Kidney (tissue), 14 donors: ENCODE results near the gene DHRS3. TPM values are rescaled to one million over a fixed set of nuclear protein-coding genes. Genes with fewer than 3 reads are reported as not detected.
"Not testable (repeated sequence)": the region's sequence is repeated elsewhere in the genome, so short reads cannot be mapped to it uniquely, and the experiment has no call there.

ENCODE experiments used
- DNase-seq, 5 donors: peaks; one replicate each; pipeline ENCODE4 v3.0.0-alpha.2; 2013 to 2020
- FAIRE-seq: peaks from 2 replicates; lab custom pipeline; 2012; peaks lifted over from hg19 to GRCh38; lab: Jason Lieb, UNC
- H3K27ac ChIP-seq, 2 donors: one replicate each; pipeline ENCODE4 v1.7.0; 2013; ENCODE audit warnings: low read depth in 2 of 2, low read length in 2 of 2, inconsistent platforms in 1 of 2
- H3K27me3 ChIP-seq: one replicate; pipeline ENCODE4 v1.7.1; 2013; ENCODE audit warnings: low read length, inconsistent platforms; ENCODE audit not compliant: control insufficient read depth, insufficient read depth
- H3K36me3 ChIP-seq, 3 donors: one replicate each; pipeline versions ENCODE4 v1.7.0 to v1.7.1; 2013; ENCODE audit warnings: low read length in 3 of 3, control low read depth in 1 of 3, inconsistent platforms in 1 of 3; ENCODE audit not compliant: insufficient read depth in 3 of 3, control insufficient read depth in 2 of 3
- H3K4me1 ChIP-seq, 3 donors: one replicate each; pipeline versions ENCODE4 v1.7.0 to v1.7.1; 2013; ENCODE audit warnings: low read length in 3 of 3, inconsistent platforms in 1 of 3, low read depth in 1 of 3; ENCODE audit not compliant: control insufficient read depth in 2 of 3, insufficient read depth in 2 of 3
- H3K4me3 ChIP-seq, 3 donors: one replicate each; pipeline versions ENCODE4 v1.7.0 to v1.8.1; 2013; ENCODE audit warnings: low read length in 3 of 3, control low read depth in 1 of 3, inconsistent platforms in 1 of 3
- H3K9ac ChIP-seq, 3 donors: one replicate each; pipeline versions ENCODE4 v1.7.0 to v1.7.1; 2013; ENCODE audit warnings: low read length in 3 of 3, control low read depth in 1 of 3, inconsistent platforms in 1 of 3
- H3K9me3 ChIP-seq, 3 donors: one replicate each; pipeline versions ENCODE4 v1.7.0 to v1.7.1; 2013; ENCODE audit warnings: low read length in 3 of 3, control low read depth in 1 of 3, inconsistent platforms in 1 of 3; ENCODE audit not compliant: control insufficient read depth in 2 of 3, insufficient read depth in 1 of 3
- CTCF ChIP-seq: IDR thresholded peaks from 3 replicates; pipeline ENCODE4 v1.5.1; 2012; ENCODE audit warnings: mild to moderate bottlenecking, moderate library complexity, borderline replicate concordance; ENCODE audit not compliant: insufficient read depth; ENCODE audit errors: extremely low read depth
- intact Hi-C: fragments of 100-400 bp; cut with DNase I; formaldehyde crosslinking; loops from one replicate; pipeline ENCODE4 v1.11.1; 2022
- polyA plus RNA-seq: library from polyadenylated mRNA; stranded (reverse); fragments of 350-450 nt; fragmentation: Illumina TruSeq; extraction: RNeasy Lipid Tissue Mini Kit (QIAGEN cat#74804); gene quantifications from one replicate; pipeline ENCODE4 v1.2.3, GENCODE V29; 2014; ENCODE audit warnings: low read depth, low replicate concordance; ENCODE audit not compliant: insufficient read depth
- total RNA-seq: library from RNA; stranded (reverse); fragmentation: NEBNext Ultra II Directional; extraction: Animal tissue kit (Norgen Biotek cat#: 25700); gene quantifications from one replicate; pipeline ENCODE4 v1.2.1, GENCODE V29; 2021
- donor health status: control.
- donor health status: control.
- donor health status: control.
- donor health status: control.
- donor health status: control.
- donor health status: DM: yes; HTN: yes; CAD: no.
- donor health status: Normal renal cell carcinoma (clear cell type).

The DHRS3 gene
- total and polyA plus RNA-seq, 2 donors from 2014 or later: 44.8 to 97.1 TPM

GRCh38 chr1:12565966-12566352, 52.1 kb downstream of the DHRS3 start:
- Histone ChIP-seq H3K27me3 (no peaks in the 10 kb centered on the region), H3K4me1 (peaks cover 0 to 2% (median 0%) of the 10 kb centered on the region in 3 donors), H3K4me3 (no peak overlapping the region), H3K27ac (no peak overlapping the region), H3K36me3 (peaks cover 2 to 29% (median 9%) of the 10 kb centered on the region in 3 donors), H3K9ac (no peak overlapping the region), H3K9me3 (peaks cover 0 to 7% (median 2%) of the 10 kb centered on the region in 3 donors)
- no peak for FAIRE-seq
- intact Hi-C loops: no loop called here
- peak in 2 of 5 donors; percentile 33 to 60 for DNase-seq
- no peak for TF ChIP-seq CTCF

DNA sequence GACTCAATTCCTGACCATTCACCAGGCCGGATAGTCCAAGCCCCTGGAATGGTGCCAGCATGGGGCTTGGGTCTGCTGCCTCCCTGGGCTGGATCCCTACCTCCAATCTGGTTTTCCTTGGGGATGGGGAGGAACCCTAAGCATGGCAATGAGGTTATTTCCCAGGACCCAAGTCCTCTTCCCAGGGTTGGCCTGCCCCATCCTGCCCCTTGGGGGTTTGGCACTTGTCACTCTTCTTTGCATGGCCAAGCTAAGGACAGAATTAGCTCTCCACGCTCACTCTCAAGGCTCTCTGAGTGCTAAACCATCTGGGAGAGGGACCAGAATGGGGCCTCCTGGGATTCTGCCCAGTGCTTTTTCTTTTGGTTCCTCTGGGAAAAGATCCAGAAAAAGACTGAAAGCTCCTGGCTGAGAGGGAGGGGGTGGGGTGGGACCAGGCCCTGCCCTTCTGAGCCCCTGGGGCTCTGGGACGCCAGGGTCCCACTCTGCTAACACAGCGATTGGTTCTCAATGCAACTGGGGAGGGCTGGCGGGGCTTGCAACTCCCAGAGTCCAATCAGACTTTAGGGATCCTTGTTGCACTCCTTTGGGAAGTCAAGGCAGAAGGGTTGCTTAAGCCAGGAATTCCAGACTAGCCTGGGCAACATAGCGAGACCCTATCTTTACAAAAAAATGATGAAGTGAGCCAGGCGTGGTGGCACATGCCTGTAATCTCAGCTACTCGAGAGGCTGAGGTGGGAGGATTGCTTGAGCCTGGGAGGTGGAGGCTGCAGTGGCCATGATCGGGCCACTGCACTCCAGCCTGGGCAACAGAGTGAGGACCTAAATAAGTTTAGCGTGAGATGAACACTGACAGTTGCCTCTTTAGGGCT, 52.7 kb downstream of the DHRS3 start:
- Histone ChIP-seq H3K36me3 (peaks cover 2 to 22% (median 4%) of the 10 kb centered on the region in 3 donors), H3K9me3 (peaks cover 0 to 7% (median 2%) of the 10 kb centered on the region in 3 donors), H3K27me3 (no peaks in the 10 kb centered on the region), H3K4me1 (peaks cover 0 to 2% (median 0%) of the 10 kb centered on the region in 3 donors), H3K27ac (no peak overlapping the region), H3K4me3 (no peak overlapping the region), H3K9ac (no peak overlapping the region)
- FAIRE-seq (no peak), DNase-seq (no peak)
- TF ChIP-seq CTCF: no peak
- intact Hi-C loops: no loop called here

DNA sequence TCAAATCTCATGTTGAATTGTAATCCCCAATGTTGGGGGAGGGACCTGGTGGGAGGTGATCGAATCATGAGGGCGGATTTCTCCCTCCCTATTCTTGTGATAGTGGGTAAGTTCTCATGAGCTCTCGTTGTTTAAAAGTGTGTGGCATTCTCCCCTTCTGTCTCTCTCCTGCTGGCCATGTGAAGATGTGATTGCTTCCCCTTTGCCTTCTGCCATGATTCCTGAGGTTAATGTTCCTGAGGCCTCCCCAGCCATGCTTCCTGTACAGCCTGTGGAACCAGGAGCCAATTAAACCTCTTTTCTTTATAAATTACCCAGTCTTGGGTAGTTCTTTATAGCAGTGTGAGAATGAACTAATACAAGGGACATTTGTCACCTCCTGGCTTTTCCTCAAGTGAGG, 53.8 kb downstream of the DHRS3 start:
- intact Hi-C loops, H3K9ac ChIP-seq, H3K4me3 ChIP-seq, FAIRE-seq, H3K27me3 ChIP-seq, H3K9me3 ChIP-seq, H3K27ac ChIP-seq, H3K4me1 ChIP-seq, DNase-seq: not testable (repeated sequence)
- peaks cover 2 to 17% (median 4%) of the 10 kb centered on the region in 3 donors for H3K36me3 ChIP-seq

- H3K9ac ChIP-seq: no peak overlapping the region
- FAIRE-seq (no peak), DNase-seq (no peak)
- H3K4me1 ChIP-seq: peaks cover 0 to 2% (median 0%) of the 10 kb centered on the region in 3 donors
- peaks cover 0 to 7% (median 2%) of the 10 kb centered on the region in 3 donors for H3K9me3 ChIP-seq
- no peak overlapping the region for H3K4me3 ChIP-seq
- no peak overlapping the region for H3K27ac ChIP-seq
- H3K36me3 ChIP-seq: peaks cover 2 to 14% (median 4%) of the 10 kb centered on the region in 3 donors
- intact Hi-C loops: no loop called here
- no peak for TF ChIP-seq CTCF
- no peaks in the 10 kb centered on the region for H3K27me3 ChIP-seq
Observed at GRCh38 chr1:12562955-12563576, 54.9 kb downstream of the DHRS3 start.
